C4-2B (cell line): ENCODE results near the gene SPRYD7.

Experiments used
- CTCF ChIP-seq: fragments of 450-650 bp; conservative IDR thresholded peaks from 2 replicates; pipeline ENCODE4 v1.5.1; 2017; ENCODE audit warnings: mild to moderate bottlenecking
- ZFX ChIP-seq: fragments of 450-650 bp; IDR thresholded peaks from 2 replicates; pipeline ENCODE4 v1.6.1; 2017

GRCh38 chr13:49976314-49977258 is 40.4 kb upstream of the SPRYD7 start:
- TF ChIP-seq CTCF = peak; percentile 90
- TF ChIP-seq ZFX = no peak
